Activated T-cell treated with anti-CD3 and anti-CD28 coated beads, Interleukin-2, amount 50 U/mL, for 24 hours (primary cell): ENCODE measurements around the gene OGDH.

Experiments used
- DNase-seq: peaks from one replicate; pipeline ENCODE4 v3.0.0-alpha.2; 2020
- H3K27ac Mint-ChIP-seq: 2 replicates; pipeline ENCODE4 v1.8.0; 2020; ENCODE audit warnings: mild to moderate bottlenecking, mixed read lengths
- H3K27me3 Mint-ChIP-seq: 2 replicates; pipeline ENCODE4 v1.8.0; 2020; ENCODE audit warnings: mixed read lengths
- H3K36me3 Mint-ChIP-seq: 2 replicates; pipeline ENCODE4 v1.8.0; 2020; ENCODE audit warnings: low read depth, mixed read lengths
- H3K4me1 Mint-ChIP-seq: 2 replicates; pipeline ENCODE4 v1.8.0; 2020; ENCODE audit warnings: low read depth, mixed read lengths
- H3K4me3 Mint-ChIP-seq: 2 replicates; pipeline ENCODE4 v1.8.0; 2020; ENCODE audit warnings: mild to moderate bottlenecking, moderate library complexity, mixed read lengths
- H3K9me3 Mint-ChIP-seq: 2 replicates; pipeline ENCODE4 v1.8.0; 2020; ENCODE audit warnings: mixed read lengths

The OGDH gene

DNA sequence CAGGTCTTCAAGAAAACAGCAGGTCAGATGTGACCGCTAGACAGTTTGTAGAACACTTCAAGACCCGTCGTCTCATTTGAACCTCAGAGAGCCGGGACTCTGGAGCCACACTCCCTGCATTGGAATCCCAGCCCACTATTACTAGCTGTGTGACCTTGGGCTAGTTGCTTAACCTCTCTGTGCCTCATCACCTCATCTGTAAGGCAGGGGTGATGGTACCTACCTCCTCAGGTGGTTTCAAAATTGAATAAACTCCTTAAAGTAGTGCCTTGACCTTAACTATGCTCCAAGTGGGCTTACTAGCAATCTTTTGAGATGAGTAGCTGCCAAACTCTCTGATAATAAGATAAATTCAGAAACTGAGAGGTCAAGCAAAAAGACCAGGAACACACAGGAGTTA is 43.8 kb downstream of the OGDH start:
- no peaks in the 10 kb centered on the region for H3K27me3 Mint-ChIP-seq
- peaks cover 79% of the 10 kb centered on the region for H3K36me3 Mint-ChIP-seq
- no peak overlapping the region for H3K4me3 Mint-ChIP-seq
- peaks cover 1% of the 10 kb centered on the region for H3K4me1 Mint-ChIP-seq
- no peak overlapping the region for H3K27ac Mint-ChIP-seq
- DNase-seq = no peak
- no peaks in the 10 kb centered on the region for H3K9me3 Mint-ChIP-seq

DNA sequence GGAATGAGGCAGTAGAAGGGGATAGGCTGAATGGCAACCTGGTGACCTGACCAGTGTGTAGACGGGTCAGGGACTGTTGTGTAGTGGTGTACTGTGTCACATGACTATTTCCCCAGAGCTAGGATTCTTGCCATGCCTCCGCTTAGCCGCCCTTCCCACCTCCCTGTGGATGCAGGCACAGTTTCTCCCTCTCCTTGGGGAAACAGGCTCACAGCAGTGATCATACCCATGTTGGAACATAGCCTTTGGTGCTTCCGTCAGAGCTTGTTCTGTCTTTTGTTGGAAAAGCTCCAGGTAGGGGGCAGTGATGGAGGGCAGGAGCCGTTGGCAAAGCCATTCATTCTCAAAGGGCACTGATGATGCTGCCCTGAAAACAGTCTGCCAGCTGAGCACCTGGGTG is 44.3 kb downstream of the OGDH start:
- Mint-ChIP-seq H3K4me3 (no peak overlapping the region), H3K9me3 (no peaks in the 10 kb centered on the region), H3K36me3 (peaks cover 79% of the 10 kb centered on the region), H3K27ac (no peak overlapping the region), H3K4me1 (peaks cover 1% of the 10 kb centered on the region), H3K27me3 (no peaks in the 10 kb centered on the region)
- no peak for DNase-seq

DNA sequence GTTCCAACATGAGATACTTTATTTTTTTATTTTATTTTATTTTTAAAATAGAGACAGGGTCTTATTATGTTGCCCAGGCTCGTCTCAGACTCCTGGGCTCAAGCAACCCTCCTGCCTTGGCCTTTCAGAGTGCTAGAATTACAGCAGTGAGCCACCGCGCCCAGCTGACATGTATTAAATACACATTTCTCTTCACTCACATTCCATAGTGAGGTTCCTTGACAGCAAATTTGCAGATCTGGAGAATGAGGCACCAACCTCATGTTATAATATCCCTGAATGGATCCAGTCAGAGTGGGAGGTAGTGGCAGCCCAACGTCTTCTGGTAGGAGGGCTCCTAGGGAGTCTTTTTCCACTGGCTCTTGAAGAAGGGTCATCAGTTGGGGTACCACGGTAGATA is 46.1 kb downstream of the OGDH start:
- no peak overlapping the region for H3K4me3 Mint-ChIP-seq
- H3K36me3 Mint-ChIP-seq = peaks cover 81% of the 10 kb centered on the region
- H3K27me3 Mint-ChIP-seq = no peaks in the 10 kb centered on the region
- H3K27ac Mint-ChIP-seq = no peak overlapping the region
- no peaks in the 10 kb centered on the region for H3K9me3 Mint-ChIP-seq
- no peaks in the 10 kb centered on the region for H3K4me1 Mint-ChIP-seq
- DNase-seq = no peak

DNA sequence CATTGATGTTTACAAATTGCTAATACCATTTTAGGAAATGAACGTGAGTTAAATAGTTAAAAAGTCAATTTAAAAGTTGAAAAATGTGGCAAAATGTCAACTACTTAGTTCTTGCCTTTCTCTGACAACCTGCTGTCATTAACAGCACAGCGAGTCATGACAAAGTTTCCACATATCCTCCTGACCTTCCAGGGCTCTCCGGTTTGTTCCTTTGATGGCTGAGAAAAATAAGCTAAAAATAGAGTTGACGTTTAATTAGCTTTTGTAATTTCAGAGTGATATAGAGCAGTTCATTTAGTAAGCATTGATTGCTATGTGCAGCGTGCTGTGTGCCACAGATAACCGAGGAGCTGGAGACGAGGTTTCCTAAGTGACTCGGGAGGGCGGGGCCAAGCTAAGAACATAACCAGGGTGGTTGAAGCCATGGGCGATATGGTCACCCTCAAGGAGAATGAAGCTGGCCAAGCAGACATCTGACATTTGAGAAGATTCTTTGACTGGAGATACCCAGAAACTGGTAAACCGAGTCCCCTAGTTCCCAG is 47.9 kb downstream of the OGDH start:
- H3K9me3 Mint-ChIP-seq = peaks cover 4% of the 10 kb centered on the region
- peaks cover 83% of the 10 kb centered on the region for H3K36me3 Mint-ChIP-seq
- H3K4me3 Mint-ChIP-seq = no peak overlapping the region
- H3K27me3 Mint-ChIP-seq = no peaks in the 10 kb centered on the region
- DNase-seq = no peak
- peaks cover 2% of the 10 kb centered on the region for H3K4me1 Mint-ChIP-seq
- no peak overlapping the region for H3K27ac Mint-ChIP-seq

DNA sequence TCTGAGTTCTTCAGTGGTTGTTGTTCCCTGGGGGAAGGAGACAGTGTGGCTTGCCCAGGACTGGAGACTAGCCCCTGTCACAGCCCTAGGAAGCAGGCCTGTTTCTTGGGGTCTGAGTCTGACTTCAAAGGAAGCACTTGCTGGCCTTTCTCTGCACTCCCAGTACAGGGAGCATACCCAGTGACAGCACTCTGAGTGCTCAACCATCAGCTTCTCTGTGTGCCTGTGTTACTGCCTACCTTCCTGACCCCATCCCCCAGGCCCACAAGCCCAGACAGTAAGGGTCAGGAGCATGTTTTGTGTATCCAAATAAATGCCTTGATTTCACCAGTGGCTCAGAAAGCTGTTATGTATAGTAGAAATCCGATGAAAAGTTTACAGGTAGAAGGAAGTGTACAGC is 48.9 kb downstream of the OGDH start:
- DNase-seq = no peak
- peaks cover 8% of the 10 kb centered on the region for H3K4me1 Mint-ChIP-seq
- no peaks in the 10 kb centered on the region for H3K27me3 Mint-ChIP-seq
- peak overlapping the region; percentile 44 for H3K27ac Mint-ChIP-seq
- H3K9me3 Mint-ChIP-seq = peaks cover 6% of the 10 kb centered on the region
- no peak overlapping the region for H3K4me3 Mint-ChIP-seq
- H3K36me3 Mint-ChIP-seq = peaks cover 83% of the 10 kb centered on the region

DNA sequence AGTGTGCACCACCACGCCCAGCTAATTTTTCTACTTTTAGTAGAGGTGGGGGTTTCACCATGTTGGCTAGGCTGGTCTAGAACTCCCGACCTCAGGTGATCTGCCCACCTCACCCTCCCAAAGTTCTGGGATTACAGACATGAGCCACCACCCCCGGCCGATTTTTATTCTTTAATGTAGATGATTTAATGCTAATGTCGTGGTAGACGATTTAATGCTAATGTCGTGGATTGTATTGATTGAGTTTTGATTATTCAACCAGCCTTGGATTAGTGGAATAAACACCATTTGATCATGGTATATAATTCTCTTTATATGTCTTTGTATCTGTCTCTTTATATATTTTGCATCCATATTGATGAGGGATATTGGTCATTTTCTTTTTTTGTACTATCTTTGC is 52.6 kb downstream of the OGDH start:
- peaks cover 14% of the 10 kb centered on the region for H3K9me3 Mint-ChIP-seq
- H3K27me3 Mint-ChIP-seq = no peaks in the 10 kb centered on the region
- no peak for DNase-seq
- peaks cover 94% of the 10 kb centered on the region for H3K36me3 Mint-ChIP-seq
- H3K4me3 Mint-ChIP-seq = no peak overlapping the region
- H3K4me1 Mint-ChIP-seq = peaks cover 8% of the 10 kb centered on the region
- H3K27ac Mint-ChIP-seq = no peak overlapping the region

DNA sequence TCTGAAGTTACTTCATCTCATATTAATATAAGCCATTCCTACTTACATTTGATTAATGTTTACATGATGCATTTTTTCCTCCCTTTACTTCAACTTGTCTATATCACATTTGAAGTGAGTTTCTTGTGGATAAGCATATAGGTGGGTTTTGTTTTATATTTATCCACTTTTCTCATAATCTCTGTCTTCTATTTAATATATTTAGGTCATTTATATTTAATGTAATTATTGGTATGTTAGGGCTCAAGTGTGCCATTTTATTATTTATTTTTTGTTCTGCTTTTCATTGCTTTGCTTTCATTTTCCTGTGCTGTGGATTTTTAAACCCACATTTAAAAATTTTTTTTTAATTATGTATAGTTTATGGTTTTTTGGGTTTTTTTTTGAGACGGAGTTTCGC is 54.8 kb downstream of the OGDH start:
- H3K4me3 Mint-ChIP-seq = no peak overlapping the region
- DNase-seq = no peak
- H3K4me1 Mint-ChIP-seq = peaks cover 14% of the 10 kb centered on the region
- H3K9me3 Mint-ChIP-seq = peaks cover 14% of the 10 kb centered on the region
- H3K36me3 Mint-ChIP-seq = peaks cover 92% of the 10 kb centered on the region
- no peaks in the 10 kb centered on the region for H3K27me3 Mint-ChIP-seq
- no peak overlapping the region for H3K27ac Mint-ChIP-seq

DNA sequence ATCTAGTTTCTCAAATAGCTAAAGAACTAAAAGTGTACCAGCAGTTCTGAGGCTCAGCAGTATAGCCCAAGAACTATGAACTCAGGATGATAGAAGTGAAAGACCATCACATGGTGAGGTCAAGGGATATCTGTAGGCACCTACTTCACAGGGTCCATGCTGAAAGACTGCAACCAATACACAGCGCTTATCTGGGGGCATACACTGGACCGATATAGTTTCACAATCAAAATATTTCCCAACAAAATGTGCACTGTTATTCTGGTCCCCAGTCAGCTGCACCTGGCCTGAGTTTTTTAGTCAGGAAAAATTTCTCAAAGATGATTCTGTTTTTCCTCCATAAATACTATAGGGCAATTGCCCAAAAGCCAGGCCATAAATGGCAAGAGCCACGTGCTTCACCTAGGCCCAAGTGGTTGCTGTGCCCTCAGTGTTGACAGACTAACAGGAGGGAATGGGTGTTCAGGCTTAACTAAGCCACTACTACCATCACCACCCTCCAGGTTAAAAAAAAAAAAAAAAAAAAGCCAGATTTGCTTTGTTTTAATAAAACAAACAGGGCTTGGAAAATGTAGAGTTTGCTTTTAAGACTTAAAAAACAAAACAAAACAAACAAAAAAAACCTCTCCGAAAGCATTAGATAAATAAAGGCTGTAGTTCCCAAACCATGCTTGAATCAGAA is 58.5 kb downstream of the OGDH start:
- Mint-ChIP-seq H3K27me3 (no peaks in the 10 kb centered on the region), H3K36me3 (peaks cover 92% of the 10 kb centered on the region), H3K4me1 (peaks cover 10% of the 10 kb centered on the region), H3K27ac (peak overlapping the region; percentile 16), H3K4me3 (no peak overlapping the region), H3K9me3 (peaks cover 10% of the 10 kb centered on the region)
- DNase-seq = no peak

DNA sequence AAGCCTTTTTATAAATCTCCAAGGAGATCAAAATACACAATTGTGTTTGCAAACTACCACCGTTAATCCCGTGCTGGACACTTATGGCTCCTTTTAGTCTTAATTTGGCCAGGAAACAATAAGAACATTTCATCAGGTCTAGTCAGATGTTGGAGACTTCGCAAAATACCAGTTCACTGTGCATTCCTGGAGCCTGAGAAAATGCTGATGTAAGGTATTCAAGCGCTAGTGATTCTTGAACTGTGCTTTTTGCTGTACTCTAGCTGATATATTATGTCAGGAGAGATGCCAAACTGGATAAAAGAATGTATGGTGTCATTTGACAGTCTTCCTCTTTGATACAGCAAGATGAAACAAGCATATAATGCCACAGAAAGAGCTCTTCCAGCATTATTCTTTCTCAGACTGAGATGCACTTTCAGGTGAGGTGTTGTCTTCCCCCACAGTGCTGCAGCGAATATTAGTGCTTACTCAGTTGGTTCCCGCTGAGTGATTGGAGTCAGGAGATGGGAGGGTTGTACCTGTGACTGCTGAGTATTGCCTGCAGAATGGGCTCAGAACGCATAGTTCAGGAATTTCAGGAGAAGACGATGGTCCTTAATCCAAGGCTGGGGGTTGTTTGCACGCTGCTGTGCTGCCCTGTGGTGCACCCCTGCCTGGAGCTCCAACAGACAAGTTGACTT is 59.2 kb downstream of the OGDH start:
- peaks cover 91% of the 10 kb centered on the region for H3K36me3 Mint-ChIP-seq
- DNase-seq = no peak
- H3K27ac Mint-ChIP-seq = no peak overlapping the region
- no peak overlapping the region for H3K4me3 Mint-ChIP-seq
- peaks cover 5% of the 10 kb centered on the region for H3K9me3 Mint-ChIP-seq
- no peaks in the 10 kb centered on the region for H3K27me3 Mint-ChIP-seq
- peaks cover 8% of the 10 kb centered on the region for H3K4me1 Mint-ChIP-seq

DNA sequence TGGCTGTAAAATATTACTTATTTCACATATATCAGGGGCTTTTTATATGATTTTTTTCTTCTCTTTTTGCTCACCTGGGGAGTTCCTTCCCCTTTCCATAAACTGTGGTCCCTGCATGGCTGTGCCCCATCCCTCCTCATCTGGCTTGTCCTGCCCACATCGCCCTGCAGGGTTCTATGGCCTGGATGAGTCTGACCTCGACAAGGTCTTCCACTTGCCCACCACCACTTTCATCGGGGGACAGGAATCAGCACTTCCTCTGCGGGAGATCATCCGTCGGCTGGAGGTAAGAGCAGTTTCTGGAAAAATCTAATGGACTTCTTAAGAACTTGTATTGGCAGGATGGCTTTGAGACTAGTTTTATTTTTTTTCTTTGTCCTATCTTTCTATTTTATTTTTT is 60.1 kb downstream of the OGDH start:
- peaks cover 89% of the 10 kb centered on the region for H3K36me3 Mint-ChIP-seq
- no peak overlapping the region for H3K4me3 Mint-ChIP-seq
- peak overlapping the region; percentile 56 for H3K27ac Mint-ChIP-seq

DNA sequence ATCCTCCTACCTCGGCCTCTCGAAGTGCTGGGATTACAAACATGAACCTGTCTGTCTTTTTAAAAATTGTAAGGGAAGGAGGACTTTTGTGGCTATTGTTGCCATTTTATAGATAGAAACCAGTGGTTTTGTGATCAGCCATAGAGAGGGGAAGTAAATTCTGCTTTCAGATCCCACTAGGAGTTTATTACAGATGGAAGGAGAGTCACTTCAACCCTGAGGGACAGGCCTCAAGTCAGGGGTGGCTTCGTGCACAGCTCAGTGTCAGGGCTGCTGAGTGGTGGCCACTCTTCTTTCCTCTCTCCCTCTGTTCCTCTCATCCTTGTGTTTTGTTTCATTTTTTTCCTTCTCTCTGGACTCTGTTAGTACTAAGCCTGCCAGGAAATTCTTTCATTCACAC is 60.8 kb downstream of the OGDH start:
- no peak overlapping the region for H3K4me3 Mint-ChIP-seq
- DNase-seq = no peak
- H3K36me3 Mint-ChIP-seq = peaks cover 86% of the 10 kb centered on the region
- H3K27me3 Mint-ChIP-seq = no peaks in the 10 kb centered on the region
- H3K27ac Mint-ChIP-seq = peak overlapping the region; percentile 13
- no peaks in the 10 kb centered on the region for H3K9me3 Mint-ChIP-seq
- H3K4me1 Mint-ChIP-seq = peaks cover 8% of the 10 kb centered on the region

More for the DNA sequence above, 60.1 kb downstream of the OGDH start:
- H3K9me3 Mint-ChIP-seq = no peaks in the 10 kb centered on the region
- peaks cover 8% of the 10 kb centered on the region for H3K4me1 Mint-ChIP-seq
- H3K27me3 Mint-ChIP-seq = no peaks in the 10 kb centered on the region
- no peak for DNase-seq

DNA sequence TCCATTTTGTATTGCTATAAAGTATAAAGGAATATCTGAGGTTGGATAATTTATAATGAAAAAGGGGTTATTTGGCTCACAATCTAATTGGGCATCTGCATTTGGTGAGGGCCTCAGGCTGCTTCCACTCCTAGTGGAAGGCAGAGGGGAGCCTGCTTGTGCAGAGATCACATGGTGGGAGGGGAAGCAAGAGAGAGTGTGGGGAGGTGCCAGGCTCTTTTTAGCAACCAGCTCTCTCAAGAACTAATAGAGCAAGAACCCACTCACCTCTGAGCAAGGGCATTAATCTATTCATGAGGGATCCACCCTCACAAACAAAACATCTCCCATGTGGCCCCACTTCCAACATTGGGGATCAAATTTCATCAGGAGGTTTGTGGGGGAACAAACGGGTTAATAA is 64.6 kb downstream of the OGDH start:
- Mint-ChIP-seq H3K9me3 (no peaks in the 10 kb centered on the region), H3K27me3 (no peaks in the 10 kb centered on the region), H3K4me3 (no peak overlapping the region), H3K4me1 (peaks cover 4% of the 10 kb centered on the region), H3K27ac (peak overlapping the region; percentile 29), H3K36me3 (peaks cover 80% of the 10 kb centered on the region)
- no peak for DNase-seq

DNA sequence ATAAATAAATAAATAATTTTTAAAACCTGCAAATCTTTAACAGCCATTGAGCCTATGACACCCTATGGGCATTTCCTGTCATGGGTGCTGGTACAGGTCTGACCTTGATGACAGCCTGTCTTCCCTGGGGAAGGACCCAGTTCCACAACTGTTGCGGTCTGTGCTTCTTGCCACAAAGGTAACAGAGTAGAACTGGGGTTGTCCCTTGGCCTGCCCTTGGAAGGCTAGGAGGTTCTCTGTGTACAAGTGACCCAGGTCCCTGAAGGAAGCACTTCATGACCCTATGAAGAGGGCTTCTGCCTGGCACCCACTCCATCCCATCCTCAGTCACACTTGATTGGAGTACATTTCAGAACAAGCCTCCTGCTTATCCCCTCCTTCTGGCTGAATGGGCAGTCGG is 66.9 kb downstream of the OGDH start:
- DNase-seq = no peak
- H3K9me3 Mint-ChIP-seq = no peaks in the 10 kb centered on the region
- no peaks in the 10 kb centered on the region for H3K27me3 Mint-ChIP-seq
- H3K36me3 Mint-ChIP-seq = peaks cover 76% of the 10 kb centered on the region
- peak overlapping the region; percentile 6 for H3K27ac Mint-ChIP-seq
- no peak overlapping the region for H3K4me3 Mint-ChIP-seq
- no peaks in the 10 kb centered on the region for H3K4me1 Mint-ChIP-seq

DNA sequence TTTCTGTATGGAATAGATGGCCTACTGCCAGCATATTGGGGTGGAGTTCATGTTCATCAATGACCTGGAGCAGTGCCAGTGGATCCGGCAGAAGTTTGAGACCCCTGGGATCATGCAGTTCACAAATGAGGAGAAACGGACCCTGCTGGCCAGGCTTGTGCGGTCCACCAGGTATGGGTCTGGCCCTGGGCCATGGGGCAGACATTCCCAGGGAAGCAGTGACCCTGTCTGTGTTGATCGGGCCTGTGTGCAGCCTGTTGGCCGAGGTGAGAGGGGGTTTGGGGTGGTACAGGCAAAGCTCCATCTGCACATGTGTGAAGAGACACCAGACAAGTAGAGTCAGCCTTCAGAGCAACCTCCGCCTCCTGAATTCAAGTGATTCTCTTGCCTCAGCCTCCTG is 67.3 kb downstream of the OGDH start:
- H3K9me3 Mint-ChIP-seq = no peaks in the 10 kb centered on the region
- no peaks in the 10 kb centered on the region for H3K27me3 Mint-ChIP-seq
- no peak overlapping the region for H3K4me3 Mint-ChIP-seq
- no peaks in the 10 kb centered on the region for H3K4me1 Mint-ChIP-seq
- H3K36me3 Mint-ChIP-seq = peaks cover 76% of the 10 kb centered on the region
- DNase-seq = no peak
- peak overlapping the region; percentile 6 for H3K27ac Mint-ChIP-seq

DNA sequence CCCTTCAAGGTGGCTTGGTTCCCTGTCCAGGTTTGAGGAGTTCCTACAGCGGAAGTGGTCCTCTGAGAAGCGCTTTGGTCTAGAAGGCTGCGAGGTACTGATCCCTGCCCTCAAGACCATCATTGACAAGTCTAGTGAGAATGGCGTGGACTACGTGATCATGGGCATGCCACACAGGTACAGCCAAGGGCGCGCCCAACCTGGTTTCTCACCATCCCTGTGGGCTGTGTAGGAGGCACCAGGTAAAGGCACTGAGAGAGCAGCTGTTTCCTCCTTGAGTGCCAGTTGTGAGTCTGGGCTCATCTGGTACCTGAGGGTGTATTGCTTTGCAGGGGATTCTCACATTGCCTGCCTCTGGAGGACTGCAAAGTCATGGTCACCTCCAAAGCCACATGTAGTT is 68.0 kb downstream of the OGDH start:
- Mint-ChIP-seq H3K27me3 (no peaks in the 10 kb centered on the region), H3K27ac (no peak overlapping the region), H3K4me3 (no peak overlapping the region), H3K36me3 (peaks cover 78% of the 10 kb centered on the region), H3K9me3 (no peaks in the 10 kb centered on the region), H3K4me1 (no peaks in the 10 kb centered on the region)
- no peak for DNase-seq
